SHP77 (cell line): Measurements from ENCODE around the gene ASIC2.
A peak's percentile ranks its signal among the peaks of the same experiment; 100 is the strongest.

Experiments
- DNase-seq, 2 experiments: peaks; one replicate each; lab custom pipeline; 2025; lab: John Stamatoyannopoulos, UW

ASIC2 gene

GRCh38 chr17:33071656-33072055, 221.4 kb downstream of the ASIC2 start:
- no peak for DNase-seq

- no peak for DNase-seq
Observed at GRCh38 chr17:33057564-33057963, 235.5 kb downstream of the ASIC2 start.

DNA sequence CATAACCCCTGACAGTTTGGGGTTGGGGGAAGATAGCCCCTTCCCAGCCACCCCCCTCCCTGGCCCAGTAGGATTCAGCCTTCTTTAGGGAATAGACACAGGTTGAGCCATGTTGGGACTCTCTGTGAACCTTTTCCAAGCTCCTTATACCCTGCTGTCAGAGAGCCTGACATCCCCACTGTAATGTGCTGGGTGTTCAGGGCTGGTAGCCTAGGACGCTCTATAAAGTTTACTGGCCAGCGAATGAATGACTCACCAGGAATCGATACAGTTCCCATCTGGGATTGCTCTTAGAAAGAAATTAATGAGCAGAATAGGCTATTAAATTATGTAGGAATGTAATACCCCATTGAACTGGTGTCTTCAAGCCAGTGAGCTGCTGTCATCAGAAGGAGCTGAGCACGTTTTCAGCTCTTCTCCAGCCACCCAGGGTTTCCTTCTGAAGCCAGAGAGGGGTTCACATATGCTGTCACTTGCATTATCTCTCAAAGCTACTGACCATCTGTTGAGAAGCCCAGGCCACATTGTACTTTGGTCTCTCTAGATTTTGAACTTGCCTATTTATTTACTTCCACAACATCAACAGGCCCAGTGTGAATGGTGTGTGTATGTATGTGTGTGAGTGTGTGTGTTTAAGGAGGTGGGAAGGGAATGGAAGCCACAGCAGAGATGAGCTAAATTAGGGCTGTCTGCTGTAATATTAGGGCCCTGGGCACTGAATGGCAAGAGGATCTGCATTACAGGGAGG, 236.5 kb downstream of the ASIC2 start:
- DNase-seq: no peak

DNA sequence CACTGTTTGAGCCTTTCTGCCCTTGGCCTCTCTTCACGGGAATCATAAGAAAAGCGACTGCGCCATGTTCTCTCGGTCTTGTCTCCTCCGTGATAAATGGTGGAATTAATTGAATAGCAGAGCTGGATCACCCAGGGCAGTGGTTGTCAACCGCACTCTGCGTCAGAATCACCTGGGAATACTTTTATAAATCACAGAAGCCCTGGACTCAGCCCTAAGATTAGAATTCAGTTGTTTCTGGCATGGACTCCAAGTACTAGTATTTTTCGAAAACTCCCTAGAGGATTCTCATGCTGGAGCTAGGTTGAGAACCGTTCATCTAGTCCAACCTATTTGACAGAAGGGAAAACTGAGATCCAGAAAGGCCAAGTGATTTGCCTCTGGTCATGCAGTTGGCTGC, 237.3 kb downstream of the ASIC2 start:
- no peak for DNase-seq

DNA sequence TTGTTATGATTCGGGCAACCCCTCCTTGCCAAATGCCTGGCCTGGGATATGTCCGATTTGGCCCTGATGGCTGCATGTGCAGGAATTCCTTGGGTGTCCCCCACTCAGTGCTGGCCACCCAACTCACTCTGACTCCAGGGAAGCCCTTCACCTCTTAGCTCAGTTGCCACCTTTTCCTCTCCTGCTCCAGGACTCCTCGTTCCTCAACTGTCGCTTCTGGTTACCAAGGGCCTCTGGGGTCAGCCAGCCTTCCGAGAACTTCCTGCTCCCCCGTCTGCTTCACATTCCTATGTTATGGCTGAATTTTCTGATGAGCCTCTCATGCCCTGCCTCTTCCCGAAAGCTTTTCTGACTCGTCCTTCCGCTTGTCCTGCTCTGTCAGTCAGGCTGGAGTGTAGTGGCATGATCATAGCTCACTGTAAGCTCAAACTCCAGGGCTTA, 237.9 kb downstream of the ASIC2 start:
- DNase-seq: no peak

DNA sequence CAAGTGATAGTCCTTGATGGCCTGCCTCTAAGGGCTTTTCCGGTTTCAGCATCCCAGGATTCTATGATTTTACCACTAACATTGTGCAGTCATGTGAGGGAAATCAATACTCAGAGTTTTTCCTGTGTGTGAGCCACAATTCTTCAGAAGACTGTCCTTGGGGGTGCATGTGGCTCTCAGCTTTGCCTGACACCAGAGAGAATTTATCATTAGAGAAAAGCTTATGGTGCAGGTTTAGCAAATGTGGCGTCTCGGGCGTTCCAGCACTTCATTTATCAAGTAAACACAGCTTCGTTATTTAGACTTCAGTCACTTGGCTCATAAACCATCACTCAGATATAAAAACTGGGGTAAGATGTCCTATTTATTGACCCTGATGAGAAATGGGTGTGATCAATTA, 238.7 kb downstream of the ASIC2 start:
- DNase-seq: no peak

DNA sequence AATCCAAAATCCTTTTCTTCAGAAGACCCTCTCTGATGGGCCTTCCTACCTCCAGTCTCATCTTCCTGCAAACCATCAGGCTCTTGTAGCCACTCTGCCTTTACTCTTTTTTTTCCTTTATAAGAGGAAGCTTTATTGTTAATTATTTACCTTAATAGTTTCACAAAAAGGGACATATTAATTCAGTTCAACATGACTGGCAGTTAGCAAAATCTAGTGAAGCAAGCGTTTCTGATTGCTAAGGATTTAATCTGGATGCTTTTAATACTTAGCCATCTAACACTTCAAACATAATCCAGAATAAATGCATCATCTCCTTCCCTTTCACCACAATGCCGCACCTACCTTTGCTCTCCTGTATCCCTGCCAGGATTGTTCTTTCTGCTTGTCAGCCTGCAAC, 239.4 kb downstream of the ASIC2 start:
- no peak for DNase-seq

- no peak for DNase-seq
Observed at GRCh38 chr17:33052856-33053255, 240.2 kb downstream of the ASIC2 start.

- DNase-seq: no peak
Observed at GRCh38 chr17:33050611-33051140, 242.4 kb downstream of the ASIC2 start.

- peak; percentile 20 to 42 for DNase-seq
Observed at GRCh38 chr17:33049781-33050414, 243.2 kb downstream of the ASIC2 start.

GRCh38 chr17:33046361-33047255, 246.5 kb downstream of the ASIC2 start:
- no peak for DNase-seq

GRCh38 chr17:33045216-33045615, 247.9 kb downstream of the ASIC2 start:
- DNase-seq: no peak

DNA sequence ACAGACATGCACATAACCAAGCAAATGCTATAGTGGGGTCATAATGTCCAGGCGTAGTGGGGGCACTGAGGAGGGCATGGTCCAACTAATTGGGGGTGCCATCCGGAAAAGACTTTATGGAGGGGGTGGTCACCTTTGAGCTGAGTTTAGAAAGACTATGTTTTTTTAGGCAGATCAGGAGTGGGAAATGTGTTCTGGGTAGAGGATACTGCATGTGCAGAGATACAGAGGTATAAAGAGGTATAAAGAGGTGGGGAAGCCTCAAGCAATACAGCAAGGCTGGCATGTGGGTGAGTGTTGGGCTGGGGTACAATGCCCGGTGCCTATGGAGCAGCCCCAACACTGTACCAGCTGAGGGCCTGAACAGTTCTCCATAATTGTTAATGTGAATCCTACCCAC, 248.3 kb downstream of the ASIC2 start:
- no peak for DNase-seq

- no peak for DNase-seq
Observed at GRCh38 chr17:33040461-33040860, 252.6 kb downstream of the ASIC2 start.

DNA sequence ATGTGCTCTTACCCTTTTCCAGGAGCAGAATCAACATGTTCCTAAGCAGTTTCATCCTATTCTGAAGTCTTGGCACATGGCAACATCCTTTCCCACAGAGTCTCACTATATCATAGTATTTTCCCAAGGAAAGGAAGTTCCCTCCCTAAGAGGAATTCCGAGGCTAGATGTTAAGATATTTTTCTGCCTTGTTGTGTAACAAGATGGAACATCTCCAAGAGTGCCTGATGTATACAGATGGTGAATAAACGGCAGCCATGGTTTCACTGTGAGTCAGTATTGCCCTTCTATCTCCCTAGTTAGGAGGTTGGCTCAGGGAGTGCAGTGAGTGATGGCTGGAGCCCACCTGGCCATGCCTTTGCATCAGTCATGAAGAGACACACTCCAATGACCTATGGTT, 253.2 kb downstream of the ASIC2 start:
- DNase-seq: no peak

DNA sequence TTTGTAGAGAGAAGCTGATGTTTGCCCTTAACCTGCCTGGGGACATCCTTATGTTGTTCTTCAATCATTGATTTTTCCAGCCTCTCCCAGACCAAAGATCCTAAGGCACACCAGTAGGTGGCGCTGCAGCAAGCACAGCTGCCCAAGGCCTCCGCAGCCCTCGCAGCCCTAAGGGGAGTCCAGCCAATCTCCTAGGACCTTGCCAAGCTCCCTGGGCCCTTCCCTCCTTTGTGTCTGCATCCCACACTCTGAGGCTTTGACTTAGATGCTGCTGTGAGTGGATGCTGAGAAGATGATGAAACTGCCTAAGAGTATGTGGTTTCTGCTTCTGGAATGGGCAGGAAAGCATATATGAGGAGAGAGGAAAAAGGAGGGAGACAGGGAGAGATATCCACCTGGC, 254.4 kb downstream of the ASIC2 start:
- DNase-seq: peak; percentile 31 to 46

DNA sequence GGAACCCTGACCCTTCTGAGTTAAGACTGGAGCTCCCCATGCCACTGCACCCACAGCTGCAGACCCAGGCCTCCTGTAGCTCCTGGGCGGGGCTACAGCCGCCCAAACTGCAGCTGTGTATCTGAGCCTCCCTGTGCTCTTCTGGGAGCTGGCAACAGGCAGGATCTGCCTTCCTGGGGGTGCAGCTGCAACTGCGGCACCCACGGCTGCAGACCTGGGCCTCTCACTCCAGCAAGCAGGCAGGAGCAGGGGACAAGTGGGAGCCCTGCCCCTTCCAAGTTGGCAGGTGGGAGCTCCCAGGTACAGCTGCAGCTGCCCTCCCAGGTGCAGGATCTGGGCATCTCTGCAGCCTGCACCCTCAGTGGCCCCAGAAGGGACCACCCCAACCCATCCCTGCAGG, 259.9 kb downstream of the ASIC2 start:
- no peak for DNase-seq

DNA sequence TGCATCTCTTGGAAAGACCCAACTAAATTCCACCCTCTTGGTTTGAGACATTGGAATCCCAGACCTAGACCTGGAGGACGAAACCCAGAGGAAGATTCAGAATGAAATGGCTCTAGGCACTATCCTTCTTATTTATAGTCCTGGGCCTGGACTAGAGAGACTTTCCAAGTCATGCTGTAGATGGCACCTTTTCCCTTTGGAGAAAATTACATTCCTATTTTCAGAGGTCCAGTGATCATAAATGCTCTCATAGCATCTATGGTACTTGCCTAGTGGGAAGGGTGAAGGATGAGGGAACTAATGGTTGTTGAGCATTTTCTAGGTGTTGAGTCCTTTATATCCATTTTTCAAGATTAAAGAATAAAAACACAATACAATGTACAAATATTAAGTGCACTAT, 264.3 kb downstream of the ASIC2 start:
- DNase-seq: no peak

GRCh38 chr17:33028061-33028460, 265.0 kb downstream of the ASIC2 start:
- DNase-seq: no peak

GRCh38 chr17:33024688-33025486, 268.2 kb downstream of the ASIC2 start:
- no peak for DNase-seq

GRCh38 chr17:33023790-33024189, 269.3 kb downstream of the ASIC2 start:
- no peak for DNase-seq
